Endothelial cell of umbilical vein (primary cell): ENCODE data around the gene TCF25. TPM values are rescaled to one million over a fixed set of nuclear protein-coding genes. Genes with fewer than 3 reads are reported as not detected.

Experiments used
- BruUV-seq: library from RNA; stranded (reverse); fragments of 400-500 nt; replicated peaks from 2 replicates; lab custom pipeline; 2021; lab: Mats Ljungman, UMichigan
- CTCF ChIA-PET: fragments of 300-600, 350-600 bp; sonication (Branson Sonifier 250); formaldehyde crosslinking; loops from one replicate; lab custom pipeline; 2021; ENCODE audit warnings: antibody characterized with exemption, inconsistent platforms; lab: Charles Lee
- POLR2A ChIA-PET: fragments of 300-600, 350-600 bp; sonication (Branson Sonifier 250); formaldehyde crosslinking; loops from one replicate; lab custom pipeline; 2021; ENCODE audit warnings: antibody characterized with exemption, inconsistent platforms; lab: Charles Lee
- DNase-seq: peaks from one replicate; pipeline ENCODE4 v3.0.0-alpha.2; 2011; ENCODE audit warnings: low read depth, low spot score
- FAIRE-seq: peaks from 2 replicates; lab custom pipeline; 2011; peaks lifted over from hg19 to GRCh38; lab: Jason Lieb, UNC
- H2AFZ ChIP-seq: 2 replicates; pipeline ENCODE4 v1.6.0; 2012; ENCODE audit warnings: low read depth, low read length, control low read depth, inconsistent platforms
- H3K27ac ChIP-seq: 2 replicates; pipeline ENCODE4 v1.5.1; 2011; ENCODE audit warnings: low read depth, mild to moderate bottlenecking, control low read depth, low read length, moderate library complexity; ENCODE audit not compliant: insufficient read depth
- H3K27me3 ChIP-seq, 2 experiments: 2 replicates each; pipeline versions ENCODE4 v1.6.0 to v1.6.1; 2011; ENCODE audit warnings: low read length in 2 of 2, mixed read lengths in 1 of 2; ENCODE audit not compliant: control insufficient read depth in 2 of 2, insufficient read depth in 2 of 2
- H3K36me3 ChIP-seq, 2 experiments: 2 replicates in 1 of 2; 3 replicates in 1 of 2; pipeline ENCODE4 v1.5.1; 2011; ENCODE audit warnings: low read length in 2 of 2, mild to moderate bottlenecking in 1 of 2, moderate library complexity in 1 of 2; ENCODE audit not compliant: control insufficient read depth in 2 of 2, insufficient read depth in 2 of 2; ENCODE audit errors: extremely low read depth in 1 of 2
- H3K4me1 ChIP-seq: 3 replicates; pipeline ENCODE4 v1.5.1; 2011; ENCODE audit warnings: mild to moderate bottlenecking, low read length; ENCODE audit not compliant: control insufficient read depth, insufficient read depth; ENCODE audit errors: extremely low read depth
- H3K4me2 ChIP-seq: 2 replicates; pipeline ENCODE4 v1.6.1; 2011; ENCODE audit warnings: low read length, control low read depth, mixed read lengths; ENCODE audit not compliant: insufficient read depth
- H3K4me3 ChIP-seq, 3 experiments: fragments of 200-600 bp in 1 of 3; sonication (generic), shearing (Covaris generic) in 1 of 3; replicated peaks in 1 of 3; 2 replicates each; pipeline ENCODE4 v1.5.1; 2011 to 2016; ENCODE audit warnings: control low read depth in 3 of 3, low read length in 3 of 3, mild to moderate bottlenecking in 2 of 3, inconsistent platforms in 1 of 3, low read depth in 1 of 3, moderate library complexity in 1 of 3; ENCODE audit not compliant: insufficient read depth in 1 of 3
- H3K79me2 ChIP-seq: 2 replicates; pipeline ENCODE4 v1.6.0; 2012; ENCODE audit warnings: low read length, inconsistent platforms; ENCODE audit not compliant: control insufficient read depth, insufficient read depth
- H3K9ac ChIP-seq: replicated peaks from 2 replicates; pipeline ENCODE3; 2011; ENCODE audit warnings: low read length, control low read depth; ENCODE audit not compliant: insufficient read depth; ENCODE audit errors: extremely low read depth
- H3K9me1 ChIP-seq: replicated peaks from 3 replicates; pipeline ENCODE4 v1.6.0; 2011; ENCODE audit warnings: mild to moderate bottlenecking, low read length; ENCODE audit not compliant: control insufficient read depth, insufficient read depth; ENCODE audit errors: extremely low read depth
- H3K9me3 ChIP-seq: replicated peaks from 2 replicates; pipeline ENCODE4 v1.5.1; 2012; ENCODE audit warnings: low read length, inconsistent platforms; ENCODE audit not compliant: control insufficient read depth, insufficient read depth
- H4K20me1 ChIP-seq: replicated peaks from 2 replicates; pipeline ENCODE3; 2011; ENCODE audit warnings: mild to moderate bottlenecking, low read length; ENCODE audit not compliant: control insufficient read depth, insufficient read depth; ENCODE audit errors: extremely low read depth
- CTCF ChIP-seq, 2 donors: IDR thresholded peaks; 1 replicate in 1 of 2; 2 replicates in 1 of 2; pipeline ENCODE4 v1.5.1; 2011; ENCODE audit warnings: low read length in 2 of 2, mild to moderate bottlenecking in 2 of 2, moderate library complexity in 2 of 2, control low read depth in 1 of 2, inconsistent platforms in 1 of 2, low read depth in 1 of 2; ENCODE audit not compliant: insufficient read depth in 1 of 2; ENCODE audit errors: extremely low read depth in 1 of 2
- EZH2 ChIP-seq: IDR thresholded peaks from 2 replicates; pipeline ENCODE4 v1.6.1; 2012; ENCODE audit warnings: borderline replicate concordance, low read depth, mild to moderate bottlenecking, moderate library complexity, low read length, inconsistent platforms; ENCODE audit not compliant: severe bottlenecking
- FOS ChIP-seq: IDR thresholded peaks from 2 replicates; pipeline ENCODE4 v1.6.1; 2011; ENCODE audit warnings: mild to moderate bottlenecking, low read length, moderate library complexity, borderline replicate concordance; ENCODE audit not compliant: insufficient read depth
- GATA2 ChIP-seq: IDR thresholded peaks from 2 replicates; pipeline ENCODE4 v1.7.0; 2011; ENCODE audit warnings: low read depth, mild to moderate bottlenecking, moderate library complexity, mixed read lengths, low read length; ENCODE audit not compliant: insufficient read length, insufficient read depth
- JUN ChIP-seq: IDR thresholded peaks from 2 replicates; pipeline ENCODE4 v1.6.1; 2011; ENCODE audit warnings: borderline replicate concordance, low read depth; ENCODE audit not compliant: insufficient read length, insufficient read depth
- MAX ChIP-seq: IDR thresholded peaks from 2 replicates; pipeline ENCODE4 v1.6.1; 2011; ENCODE audit not compliant: insufficient read depth, insufficient read length
- MYC ChIP-seq: IDR thresholded peaks from one replicate; pipeline ENCODE4 v1.6.1; 2011; ENCODE audit warnings: mild to moderate bottlenecking, low read depth, low read length
- POLR2A ChIP-seq: IDR thresholded peaks from 2 replicates; pipeline ENCODE4 v1.6.1; 2012; ENCODE audit warnings: low read depth, mild to moderate bottlenecking, control low read depth, low read length
- POLR2AphosphoS5 ChIP-seq: IDR thresholded peaks from 2 replicates; pipeline ENCODE4 v1.6.1; 2012; ENCODE audit warnings: low read depth, mild to moderate bottlenecking, control low read depth, low read length, moderate library complexity; ENCODE audit not compliant: insufficient read depth
- dilution Hi-C: fragments of 300-500 bp; cut with MboI; formaldehyde crosslinking; loops from one replicate; pipeline ENCODE4 v1.15.0; 2019; ENCODE audit warnings: low sequenced_read_pairs; ENCODE audit not compliant: extremely low pct_ligation_motif_present
- intact Hi-C: fragments of 100-400 bp; cut with micrococcal nuclease; formaldehyde crosslinking; loops from one replicate; pipeline ENCODE4 v1.10.0; 2022
- polyA plus RNA-seq, 4 experiments: library from polyadenylated mRNA; depleted of rRNA in 3 of 4; stranded (reverse) in 3 of 4; unstranded in 1 of 4; fragments of >200 nt; gene quantifications; 2 replicates each; pipeline versions ENCODE4 v1.2.1 to v1.2.3, GENCODE V29; 2011 to 2012; ENCODE audit warnings: missing spikeins in 1 of 4
- total RNA-seq: library from RNA; stranded (reverse); gene quantifications from 2 replicates; pipeline ENCODE4 v1.2.3, GENCODE V29; 2021

The TCF25 gene
- total and polyA plus RNA-seq, 2 donors (not counting 3 experiments of a cell fraction or from before 2014, with no cell fraction given) = 193 to 234 TPM

DNA sequence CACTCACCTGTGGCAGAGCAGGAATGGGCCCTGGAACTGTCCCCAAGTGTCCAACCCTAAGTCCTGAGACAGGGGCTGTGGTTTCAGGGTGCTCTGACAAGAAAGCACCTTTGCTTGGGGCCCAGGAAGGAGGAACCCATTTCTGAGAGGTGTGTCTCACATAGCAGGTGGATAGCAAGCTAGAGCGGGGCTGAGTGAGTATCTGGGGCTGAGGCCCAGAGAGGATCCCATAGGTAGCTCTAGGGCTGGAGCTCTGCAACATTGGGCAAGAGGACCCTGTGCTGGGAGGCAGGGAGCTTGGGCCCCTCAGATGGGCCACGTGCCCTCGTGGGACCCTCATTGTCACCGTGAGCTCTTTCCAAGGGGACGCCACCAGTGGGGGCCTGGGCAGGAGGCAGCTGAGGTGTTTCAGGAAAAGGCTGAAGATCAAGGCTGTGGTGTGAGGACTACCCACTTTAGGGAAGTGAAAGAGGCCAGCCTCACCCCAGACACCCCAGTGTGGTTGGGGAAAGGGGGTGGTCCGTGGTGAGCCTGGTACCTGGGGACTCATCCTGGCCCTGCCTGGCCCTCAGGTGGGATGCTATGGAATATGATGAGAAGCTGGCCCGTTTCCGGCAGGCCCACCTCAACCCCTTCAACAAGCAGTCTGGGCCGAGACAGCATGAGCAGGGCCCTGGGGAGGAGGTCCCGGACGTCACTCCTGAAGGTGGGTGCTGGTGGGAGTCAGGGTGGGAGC, 80.4 kb downstream of the TCF25 start:
- ChIA-PET CTCF (interaction anchor here (0.8 to 1.5 kb wide), 2 partner anchors 14 to 31 kb away, joined by 3 to 4 read pairs; partner anchors contain the start of gene TUBB3), POLR2A (interaction anchor here (1.2 kb wide), 1 partner anchor 31 kb away, joined by 3 read pairs; the partner anchor contains the start of gene TUBB3)
- H2AFZ ChIP-seq = no peak overlapping the region
- BruUV-seq = no TSS peak
- no peaks in the 10 kb centered on the region for H4K20me1 ChIP-seq
- H3K27me3 ChIP-seq = no peaks in the 10 kb centered on the region
- H3K27ac ChIP-seq = no peak overlapping the region
- dilution Hi-C loops (no loop called here), intact Hi-C loops (no loop called here)
- no peaks in the 10 kb centered on the region for H3K9me1 ChIP-seq
- peaks cover 0 to 22% of the 10 kb centered on the region in 2 experiments for H3K36me3 ChIP-seq
- DNase-seq (no peak), FAIRE-seq (no peak)
- TF ChIP-seq MAX (no peak), POLR2AphosphoS5 (no peak), FOS (no peak), EZH2 (no peak), CTCF (IDR thresholded peaks at IDR 0.05; ENCODE audit: extremely low read depth in 1 of 2, insufficient read depth in 1 of 2, low read depth in 1 of 2, low read length in 2 of 2) (no peak), POLR2A (no peak), MYC (no peak), GATA2 (no peak), JUN (no peak)
- H3K4me3 ChIP-seq = no peak overlapping the region
- H3K4me2 ChIP-seq = no peak overlapping the region
- peaks cover 17% of the 10 kb centered on the region for H3K79me2 ChIP-seq
- H3K4me1 ChIP-seq = peaks cover 4% of the 10 kb centered on the region
- H3K9me3 ChIP-seq = no peaks in the 10 kb centered on the region
- H3K9ac ChIP-seq = no peak overlapping the region
